ENCODE measurements around the gene CFHR2.

Gene CFHR2

DNA sequence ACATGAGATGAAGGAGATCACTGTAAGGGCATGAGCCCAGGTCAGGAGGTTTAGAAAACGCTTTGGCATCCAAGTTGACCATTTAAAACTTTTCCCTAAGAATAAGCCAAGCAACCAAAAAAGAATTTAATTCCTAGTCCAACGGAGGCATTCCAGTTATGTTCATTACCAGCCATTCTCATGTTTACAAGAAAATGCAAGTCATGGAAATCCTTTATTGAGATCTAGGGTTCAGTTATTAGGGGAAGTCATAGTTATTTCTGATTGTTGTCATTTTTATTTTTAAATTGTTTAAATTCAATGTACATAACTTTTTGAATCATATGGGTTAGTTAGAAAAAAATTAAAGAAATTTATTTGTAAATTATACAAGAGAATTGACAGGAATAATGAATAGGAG lies 58.3 kb downstream of the CFHR2 start:
- no peak for DNase-seq (ENCODE audit: low spot score)

DNA sequence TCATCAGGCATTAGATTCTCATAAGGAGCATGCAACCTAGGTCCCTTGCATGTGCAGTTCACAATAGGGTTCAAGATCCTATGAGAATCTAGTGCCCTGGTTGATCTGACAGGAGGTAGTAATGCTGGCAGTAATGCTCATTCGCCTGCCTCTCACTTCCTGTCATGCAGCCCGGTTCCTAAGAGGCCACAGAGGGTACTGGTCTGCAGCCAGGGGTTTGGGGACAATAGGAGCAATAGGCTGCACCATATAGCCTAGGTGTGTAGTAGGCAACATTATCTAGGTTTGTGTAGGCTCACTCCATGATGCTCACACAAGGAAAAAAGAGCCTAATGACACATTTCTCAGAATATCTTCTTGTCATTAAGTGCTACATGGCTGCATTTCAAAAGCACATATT lies 59.6 kb downstream of the CFHR2 start:
- no peak for DNase-seq (ENCODE audit: low spot score)

DNA sequence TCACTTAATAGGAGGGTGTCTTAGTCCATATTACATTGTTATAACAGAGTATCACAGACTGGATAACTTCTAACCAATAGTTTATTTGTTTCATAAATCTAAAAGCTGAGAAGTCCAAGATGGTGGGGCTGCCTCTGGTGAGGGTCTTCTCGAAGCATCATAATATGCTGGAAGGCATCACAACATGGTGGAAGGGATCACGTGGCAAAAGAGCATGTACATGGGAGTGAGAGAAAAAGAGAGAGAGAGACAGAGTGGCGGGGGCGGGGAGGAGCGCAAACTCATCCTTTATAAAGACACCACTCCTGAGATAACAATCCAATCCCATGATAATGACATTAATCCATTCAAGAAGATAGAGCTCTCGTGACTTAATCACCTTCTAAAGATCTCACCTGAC lies 65.3 kb downstream of the CFHR2 start:
- DNase-seq (ENCODE audit: low spot score): no peak

Small RNA genes lying within 50 kb of the gene (small RNA-seq; reads per million reads assigned to genes)
- 0 reads per million in 2 experiments for gene AL139418.1
